ENCODE measurements around the gene UBL4B. TPM values are rescaled to one million over a fixed set of nuclear protein-coding genes. Genes with fewer than 3 reads are reported as not detected.

The UBL4B gene
- total RNA-seq, 1 experiment from 2014 or later, result not detected

- no TSS peak for BruUV-seq (replicated peaks)
- CTCF ChIA-PET, result interaction anchor here (1.0 to 3.6 kb wide), 2 partner anchors 13 to 32 kb away, joined by 11 to 35 read pairs; no protein-coding TSS in a partner anchor
Measured at GRCh38 chr1:110119843-110120242, 7.6 kb downstream of the UBL4B start.

DNA sequence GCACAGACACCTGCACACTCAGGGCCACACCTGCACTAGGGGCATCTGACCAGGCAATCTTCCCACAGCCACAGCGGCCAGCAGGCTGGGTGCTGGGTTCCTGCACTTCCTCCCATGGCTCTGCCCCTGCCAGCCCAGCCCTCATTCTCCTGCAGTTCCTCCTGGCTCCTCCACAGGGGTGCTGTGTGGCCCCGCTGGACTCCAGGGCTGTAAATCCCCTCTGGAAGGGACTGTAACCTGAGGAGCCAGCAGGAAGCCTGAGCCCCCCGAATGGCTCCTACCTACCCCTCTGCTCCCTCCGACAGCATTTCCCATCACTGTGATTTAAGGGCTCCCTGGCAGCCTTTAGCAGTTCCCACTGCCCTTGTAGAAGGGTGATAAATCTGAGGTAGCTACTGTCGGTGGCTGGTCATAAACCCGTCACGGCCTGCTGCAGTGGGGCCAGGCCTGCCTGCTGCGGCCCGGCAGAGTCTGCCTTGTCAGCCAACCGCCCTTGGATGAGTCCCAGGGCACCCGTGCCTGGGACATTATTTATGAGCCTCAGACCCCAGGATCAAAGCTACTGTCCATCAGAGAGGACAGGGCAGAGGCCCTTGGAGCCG is 8.8 kb downstream of the UBL4B start:
- POLR2A ChIA-PET, result no interaction called here
- CTCF ChIA-PET, result interaction anchor here (0.7 to 0.8 kb wide), 2 partner anchors 91 to 375 kb away, joined by 3 read pairs; no protein-coding TSS in a partner anchor
- no peak overlapping the region for H3K4me3 Mint-ChIP-seq (ENCODE audit: unreplicated experiment)
- H3K4me1 Mint-ChIP-seq (ENCODE audit: insufficient read depth, unreplicated experiment), result no peaks in the 10 kb centered on the region
- no peak for DNase-seq (ENCODE audit: unreplicated experiment)
- intact Hi-C loops (cut with micrococcal nuclease), result no loop called here
- TF ChIP-seq, protein P1, sequence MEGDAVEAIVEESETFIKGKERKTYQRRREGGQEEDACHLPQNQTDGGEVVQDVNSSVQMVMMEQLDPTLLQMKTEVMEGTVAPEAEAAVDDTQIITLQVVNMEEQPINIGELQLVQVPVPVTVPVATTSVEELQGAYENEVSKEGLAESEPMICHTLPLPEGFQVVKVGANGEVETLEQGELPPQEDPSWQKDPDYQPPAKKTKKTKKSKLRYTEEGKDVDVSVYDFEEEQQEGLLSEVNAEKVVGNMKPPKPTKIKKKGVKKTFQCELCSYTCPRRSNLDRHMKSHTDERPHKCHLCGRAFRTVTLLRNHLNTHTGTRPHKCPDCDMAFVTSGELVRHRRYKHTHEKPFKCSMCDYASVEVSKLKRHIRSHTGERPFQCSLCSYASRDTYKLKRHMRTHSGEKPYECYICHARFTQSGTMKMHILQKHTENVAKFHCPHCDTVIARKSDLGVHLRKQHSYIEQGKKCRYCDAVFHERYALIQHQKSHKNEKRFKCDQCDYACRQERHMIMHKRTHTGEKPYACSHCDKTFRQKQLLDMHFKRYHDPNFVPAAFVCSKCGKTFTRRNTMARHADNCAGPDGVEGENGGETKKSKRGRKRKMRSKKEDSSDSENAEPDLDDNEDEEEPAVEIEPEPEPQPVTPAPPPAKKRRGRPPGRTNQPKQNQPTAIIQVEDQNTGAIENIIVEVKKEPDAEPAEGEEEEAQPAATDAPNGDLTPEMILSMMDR (IDR thresholded peaks at IDR 0.05; ENCODE audit: unreplicated experiment), result no peak
- peaks cover 2% of the 10 kb centered on the region for H3K27me3 Mint-ChIP-seq (ENCODE audit: insufficient read depth, unreplicated experiment)
- no peak overlapping the region for H3K27ac Mint-ChIP-seq (ENCODE audit: low read depth, unreplicated experiment)
- peaks cover 11% of the 10 kb centered on the region for H3K9me3 Mint-ChIP-seq (ENCODE audit: unreplicated experiment)
- no peaks in the 10 kb centered on the region for H3K36me3 Mint-ChIP-seq (ENCODE audit: insufficient read depth, unreplicated experiment)
- BruUV-seq (replicated peaks), result no TSS peak

More at GRCh38 chr1:110119843-110120242, 7.6 kb downstream of the UBL4B start:
- Mint-ChIP-seq H3K36me3 (ENCODE audit: insufficient read depth, unreplicated experiment) (no peaks in the 10 kb centered on the region), H3K4me1 (ENCODE audit: insufficient read depth, unreplicated experiment) (no peaks in the 10 kb centered on the region), H3K4me3 (ENCODE audit: unreplicated experiment) (no peak overlapping the region), H3K9me3 (ENCODE audit: unreplicated experiment) (peaks cover 11% of the 10 kb centered on the region), H3K27ac (ENCODE audit: low read depth, unreplicated experiment) (no peak overlapping the region), H3K27me3 (ENCODE audit: insufficient read depth, unreplicated experiment) (peaks cover 14% of the 10 kb centered on the region)
- POLR2A ChIA-PET, result interaction anchor here (0.6 kb wide), 1 partner anchor 47 kb away, joined by 3 read pairs; no protein-coding TSS in a partner anchor
- DNase-seq (ENCODE audit: unreplicated experiment), result no peak
- TF ChIP-seq, protein P1 (IDR thresholded peaks at IDR 0.05; ENCODE audit: unreplicated experiment), result no peak
- intact Hi-C loops (cut with micrococcal nuclease), result no loop called here

GRCh38 chr1:110123224-110123623 is 11.0 kb downstream of the UBL4B start:
- Mint-ChIP-seq H3K36me3 (ENCODE audit: insufficient read depth, unreplicated experiment) (no peaks in the 10 kb centered on the region), H3K4me1 (ENCODE audit: insufficient read depth, unreplicated experiment) (no peaks in the 10 kb centered on the region), H3K27ac (ENCODE audit: low read depth, unreplicated experiment) (no peak overlapping the region), H3K9me3 (ENCODE audit: unreplicated experiment) (peaks cover 11% of the 10 kb centered on the region), H3K4me3 (ENCODE audit: unreplicated experiment) (no peak overlapping the region), H3K27me3 (ENCODE audit: insufficient read depth, unreplicated experiment) (peaks cover 7% of the 10 kb centered on the region)
- intact Hi-C loops (cut with micrococcal nuclease), result no loop called here
- TF ChIP-seq, protein P1 (IDR thresholded peaks at IDR 0.05; ENCODE audit: unreplicated experiment), result no peak
- BruUV-seq (replicated peaks), result no TSS peak
- no peak for DNase-seq (ENCODE audit: unreplicated experiment)
- POLR2A ChIA-PET, result no interaction called here
- CTCF ChIA-PET, result interaction anchor here (0.6 to 2.1 kb wide), 5 partner anchors 17 to 96 kb away, joined by 3 to 6 read pairs (median 5); no protein-coding TSS in a partner anchor

- Mint-ChIP-seq H3K4me3 (ENCODE audit: unreplicated experiment) (no peak overlapping the region), H3K27ac (ENCODE audit: low read depth, unreplicated experiment) (no peak overlapping the region), H3K27me3 (ENCODE audit: insufficient read depth, unreplicated experiment) (peaks cover 26% of the 10 kb centered on the region), H3K9me3 (ENCODE audit: unreplicated experiment) (peaks cover 1% of the 10 kb centered on the region), H3K36me3 (ENCODE audit: insufficient read depth, unreplicated experiment) (no peaks in the 10 kb centered on the region), H3K4me1 (ENCODE audit: insufficient read depth, unreplicated experiment) (no peaks in the 10 kb centered on the region)
- intact Hi-C loops (cut with micrococcal nuclease), result no loop called here
- ChIA-PET CTCF (interaction anchor here (0.5 to 1.2 kb wide), 4 partner anchors 9 to 193 kb away, joined by 3 to 5 read pairs (median 4); no protein-coding TSS in a partner anchor), POLR2A (no interaction called here)
- TF ChIP-seq, protein P1 (IDR thresholded peaks at IDR 0.05; ENCODE audit: unreplicated experiment), result no peak
- DNase-seq (ENCODE audit: unreplicated experiment), result no peak
- BruUV-seq (replicated peaks), result no TSS peak
Measured at GRCh38 chr1:110125810-110126209, 13.6 kb downstream of the UBL4B start.

All from MCF 10A (cell line).